GM12892 (cell line): ENCODE data around the gene NAA38.

Experiments used
- POLR2A ChIP-seq: IDR thresholded peaks from 2 replicates; pipeline ENCODE4 v1.6.1; 2011; ENCODE audit warnings: low read depth, low read length, control low read depth
- POLR2AphosphoS5 ChIP-seq: IDR thresholded peaks from 2 replicates; pipeline ENCODE4 v1.6.1; 2011; ENCODE audit warnings: low read depth, low read length, control low read depth

GRCh38 chr17:7834542-7834956 is 22.8 kb downstream of the NAA38 start:
- TF ChIP-seq POLR2A (no peak), POLR2AphosphoS5 (no peak)
